K562 (cell line): ENCODE results near the gene NMRK2. TPM values are rescaled to one million over a fixed set of nuclear protein-coding genes. Genes with fewer than 3 reads are reported as not detected.

Source experiments
- ARID4B ChIP-seq: sonication (generic); formaldehyde crosslinking; IDR thresholded peaks from 2 replicates; pipeline ENCODE4 v1.8.0; 2022; ENCODE audit warnings: mild to moderate bottlenecking, missing genetic modification reagents
- CEBPG ChIP-seq, 3 experiments: fragments of 200-800 bp in 1 of 3; sonication (Bioruptor generic) in 1 of 3; sonication (generic) in 1 of 3; formaldehyde crosslinking in 1 of 3; IDR thresholded peaks in 2 of 3; conservative IDR thresholded peaks in 1 of 3; 2 replicates each; pipeline versions ENCODE4 v1.6.1 to v1.8.0; 2016 to 2022; ENCODE audit warnings: missing compliant biosample characterization in 2 of 3, missing genetic modification characterization in 2 of 3, mild to moderate bottlenecking in 1 of 3, missing genetic modification reagents in 1 of 3
- ESRRA ChIP-seq: fragments of 450-650 bp; IDR thresholded peaks from 2 replicates; pipeline ENCODE4 v1.6.1; 2014; ENCODE audit warnings: low read depth, mild to moderate bottlenecking, moderate library complexity, borderline replicate concordance
- GATAD2A ChIP-seq: fragments of 450-650 bp; IDR thresholded peaks from 2 replicates; pipeline ENCODE4 v1.6.1; 2017
- GTF2A2 ChIP-seq: IDR thresholded peaks from 2 replicates; pipeline ENCODE4 v1.6.1; 2016; ENCODE audit warnings: mild to moderate bottlenecking, missing genetic modification characterization, missing compliant biosample characterization
- JUN ChIP-seq, 2 experiments: sonication (generic) in 1 of 2; formaldehyde crosslinking in 1 of 2; IDR thresholded peaks; 2 replicates each; pipeline versions ENCODE4 v1.6.1 to v1.8.0; 2012 to 2022; ENCODE audit warnings: borderline replicate concordance in 2 of 2, mild to moderate bottlenecking in 2 of 2, improper control_type of control experiment in 1 of 2, low read depth in 1 of 2, low read length in 1 of 2, missing genetic modification reagents in 1 of 2
- KLF6 ChIP-seq: fragments of 250-450 bp; sonication (Bioruptor Pico); IDR thresholded peaks from 2 replicates; pipeline ENCODE4 v1.4.0; 2020; ENCODE audit warnings: mild to moderate bottlenecking, moderate library complexity, borderline replicate concordance
- NCOA1 ChIP-seq: fragments of 450-650 bp; IDR thresholded peaks from 2 replicates; pipeline ENCODE4 v1.6.1; 2016; ENCODE audit warnings: low read depth
- NCOR1 ChIP-seq: fragments of 450-650 bp; IDR thresholded peaks from 2 replicates; pipeline ENCODE4 v1.6.1; 2016; ENCODE audit warnings: mild to moderate bottlenecking, moderate library complexity
- PHF21A ChIP-seq: fragments of 450-650 bp; IDR thresholded peaks from 2 replicates; pipeline ENCODE4 v1.6.1; 2017; ENCODE audit warnings: low read depth, borderline replicate concordance
- POLR3G ChIP-seq: IDR thresholded peaks from 2 replicates; pipeline ENCODE4 v1.6.1; 2011; ENCODE audit not compliant: insufficient read length, insufficient replicate concordance; ENCODE audit errors: extremely low read depth
- PRMT5 ChIP-seq: sonication (generic); formaldehyde crosslinking; IDR thresholded peaks from 2 replicates; pipeline ENCODE4 v1.5.0; 2020; ENCODE audit warnings: missing genetic modification reagents
- RNF219 ChIP-seq: fragments of 250-450 bp; sonication (Bioruptor Pico); IDR thresholded peaks from 2 replicates; pipeline ENCODE4 v1.5.0; 2022; ENCODE audit warnings: mild to moderate bottlenecking
- SIRT6 ChIP-seq: IDR thresholded peaks from one replicate; pipeline ENCODE4 v1.6.1; 2012; ENCODE audit warnings: low read depth, mild to moderate bottlenecking, control low read depth, inconsistent platforms, low read length, moderate library complexity
- SMAD2 ChIP-seq: fragments of 150-350 bp; IDR thresholded peaks from 2 replicates; pipeline ENCODE4 v1.6.1; 2014; ENCODE audit warnings: low read depth, mild to moderate bottlenecking, low read length
- SNIP1 ChIP-seq: fragments of 450-650 bp; IDR thresholded peaks from 2 replicates; pipeline ENCODE4 v1.7.1; 2017; ENCODE audit warnings: low read depth, mild to moderate bottlenecking
- TAF15 ChIP-seq: fragments of 200-400 bp; formaldehyde crosslinking; IDR thresholded peaks from 2 replicates; pipeline ENCODE4 v1.6.1; 2017; ENCODE audit warnings: mild to moderate bottlenecking, low read depth, low read length, moderate library complexity
- TEAD2 ChIP-seq: fragments of 450-650 bp; IDR thresholded peaks from 2 replicates; pipeline ENCODE4 v1.6.1; 2016; ENCODE audit warnings: missing genetic modification characterization, control low read depth, missing compliant biosample characterization
- ZFP36 ChIP-seq: fragments of 150-350 bp; IDR thresholded peaks from 2 replicates; pipeline ENCODE4 v1.6.1; 2018; ENCODE audit warnings: low read length, low read depth; ENCODE audit not compliant: partially characterized antibody
- ZNF217 ChIP-seq: sonication (generic); formaldehyde crosslinking; IDR thresholded peaks from 2 replicates; pipeline ENCODE4 v1.8.0; 2022; ENCODE audit warnings: mild to moderate bottlenecking, missing genetic modification reagents
- ZNF24 ChIP-seq: fragments of 450-650 bp; IDR thresholded peaks from 2 replicates; pipeline ENCODE4 v1.6.1; 2016
- polyA plus RNA-seq, 8 experiments: library from polyadenylated mRNA; depleted of rRNA in 4 of 8; stranded (reverse) in 5 of 8; unstranded in 3 of 8; fragments of >200 nt; fragmentation: Nextera tagmentation in 2 of 8; fragmentation: Illumina TruSeq in 1 of 8; extraction: Ambion mirVana in 2 of 8; extraction: Trizol in 1 of 8; gene quantifications; 2 replicates each; pipeline versions ENCODE4 v1.2.1 to v1.2.3, GENCODE V29; 2011 to 2014; ENCODE audit warnings: inconsistent platforms in 1 of 8, missing spikeins in 1 of 8
- total RNA-seq, 7 experiments: library from RNA; depleted of rRNA in 6 of 7; stranded (reverse); fragments of >200 nt in 6 of 7; fragmentation: Illumina TruSeq in 2 of 7; extraction: Trizol in 2 of 7; gene quantifications; 2 replicates each; pipeline versions ENCODE4 v1.2.1 to v1.2.3, GENCODE V29; 2011 to 2021; ENCODE audit warnings: low replicate concordance in 1 of 7

Gene NMRK2
- total and polyA plus RNA-seq, 9 of the 15 experiments (the other 6 are each of a cell fraction or from before 2014, with no cell fraction given): not detected

GRCh38 chr19:3984908-3985642 lies 52.2 kb downstream of the NMRK2 start, which contains the start of gene EEF2 (continued):
- TF ChIP-seq PRMT5 (0 out of 2 replicates have a peak, but pooled peaks have one; percentile 10), PHF21A (no peak), ESRRA (peak; percentile 66), RNF219 (CRISPR knock-in tag) (no peak), NCOR1 (peak; percentile 64), TEAD2 (tag) (no peak), NCOA1 (no peak), SIRT6 (no peak), ZFP36 (no peak), TAF15 (no peak), CEBPG (CRISPR knock-in tag; IDR thresholded peaks at IDR 0.05) (no peak), CEBPG (tag; conservative IDR thresholded peaks at IDR 0.05 in 1 of 2, IDR thresholded peaks at IDR 0.05 in 1 of 2) (no peak), GATAD2A (peak; percentile 74; the same call in 1 of the 2 replicates), SMAD2 (no peak), ZNF217 (CRISPR knock-in tag) (no peak), GTF2A2 (tag) (peak; percentile 98), SNIP1 (no peak), KLF6 (CRISPR knock-in tag) (no peak), ZNF24 (no peak; the same call in 1 of the 2 replicates), JUN (IDR thresholded peaks at IDR 0.05; ENCODE audit: borderline replicate concordance, low read depth, low read length) (peak; percentile 83), JUN (CRISPR knock-in tag; IDR thresholded peaks at IDR 0.05; ENCODE audit: borderline replicate concordance) (peak; percentile 88), ARID4B (CRISPR knock-in tag) (peak; percentile 95), POLR3G (no peak)
